K562 (cell line): Measurements from ENCODE around the gene AHSG. TPM values are rescaled to one million over a fixed set of nuclear protein-coding genes. Genes with fewer than 3 reads are reported as not detected.

ENCODE experiments used
- ATAC-seq: fragments of 200-7000 bp; cut with Tn5 transposase; 3 replicates; pipeline ENCODE4 v1.9.1; 2020; ENCODE audit warnings: moderate library complexity
- BruUV-seq: library from RNA; stranded (reverse); fragments of 400-500 nt; replicated peaks from 2 replicates; lab custom pipeline; 2021; lab: Mats Ljungman, UMichigan
- CTCF ChIA-PET: fragments of 300-600 bp; formaldehyde crosslinking; extraction: SDS; loops from one replicate; lab custom pipeline; 2021; ENCODE audit warnings: low intra/inter-chr PET ratio; lab: Yijun Ruan, JAX
- POLR2A ChIA-PET: fragments of 300-600, 350-650 bp; sonication (Branson Sonifier 250); formaldehyde crosslinking; extraction: SDS; loops from one replicate; lab custom pipeline; 2021; ENCODE audit warnings: antibody characterized with exemption, inconsistent platforms; lab: Yijun Ruan, JAX
- DNase-seq, 4 experiments: peaks; one replicate each; pipeline versions ENCODE4 v3.0.0 to v3.0.0-alpha.2; 2011 to 2018; ENCODE audit warnings: low spot score in 3 of 4, mixed read lengths in 3 of 4; ENCODE audit errors: extremely low read depth in 1 of 4
- FAIRE-seq: peaks from 2 replicates; lab custom pipeline; 2011; peaks lifted over from hg19 to GRCh38; lab: Jason Lieb, UNC
- H2AFZ ChIP-seq: 2 replicates; pipeline ENCODE4 v1.6.0; 2011; ENCODE audit warnings: low read depth, low read length, control low read depth, inconsistent platforms
- H3K27ac ChIP-seq: fragments of 200-600 bp; 3 replicates; pipeline ENCODE4 v1.8.0; 2011; ENCODE audit warnings: low read depth, mild to moderate bottlenecking, control low read depth, inconsistent platforms, low read length, moderate library complexity, mixed read lengths; ENCODE audit errors: extremely low read depth
- H3K27me3 ChIP-seq, 2 experiments: fragments of 300-600 bp in 1 of 2; 2 replicates in 1 of 2; 3 replicates in 1 of 2; pipeline versions ENCODE4 v1.6.0 to v1.8.0; 2011; ENCODE audit warnings: inconsistent platforms in 2 of 2, low read length in 2 of 2, mild to moderate bottlenecking in 1 of 2, mixed read lengths in 1 of 2, moderate library complexity in 1 of 2; ENCODE audit not compliant: control insufficient read depth in 2 of 2, insufficient read depth in 2 of 2
- H3K36me3 ChIP-seq: fragments of 300-600 bp; 3 replicates; pipeline ENCODE4 v1.8.0; 2011; ENCODE audit warnings: mild to moderate bottlenecking, low read length, inconsistent platforms; ENCODE audit not compliant: control insufficient read depth, insufficient read depth
- H3K4me1 ChIP-seq, 2 experiments: fragments of 200-600 bp in 1 of 2; replicated peaks in 1 of 2; 2 replicates in 1 of 2; 3 replicates in 1 of 2; pipeline versions ENCODE4 v1.5.1 to v1.8.0; 2011; ENCODE audit warnings: inconsistent platforms in 2 of 2, low read length in 2 of 2, mild to moderate bottlenecking in 1 of 2, mixed read lengths in 1 of 2, moderate library complexity in 1 of 2; ENCODE audit not compliant: control insufficient read depth in 2 of 2, insufficient read depth in 2 of 2
- H3K4me2 ChIP-seq: 2 replicates; pipeline ENCODE4 v1.6.1; 2011; ENCODE audit warnings: low read length, control low read depth, inconsistent platforms, mixed read lengths; ENCODE audit not compliant: insufficient read depth
- H3K4me3 ChIP-seq: fragments of 200-600 bp; sonication (generic), shearing (Covaris generic); 2 replicates; pipeline ENCODE4 v1.5.1; 2016; ENCODE audit warnings: control low read depth, inconsistent platforms
- H3K79me2 ChIP-seq: fragments of 200-600 bp; 3 replicates; pipeline ENCODE4 v1.8.0; 2011; ENCODE audit warnings: low read length, inconsistent platforms; ENCODE audit not compliant: control insufficient read depth, insufficient read depth
- H3K9ac ChIP-seq, 2 experiments: 2 replicates each; pipeline versions ENCODE4 v1.6.0 to v1.6.1; 2011; ENCODE audit warnings: low read depth in 2 of 2, low read length in 2 of 2, control low read depth in 1 of 2, inconsistent platforms in 1 of 2, mild to moderate bottlenecking in 1 of 2, mixed read lengths in 1 of 2; ENCODE audit not compliant: insufficient read depth in 1 of 2
- H3K9me1 ChIP-seq: one replicate; pipeline ENCODE4 v1.6.0; 2011; ENCODE audit warnings: inconsistent platforms, mild to moderate bottlenecking, low read length, moderate library complexity; ENCODE audit not compliant: control insufficient read depth, insufficient read depth
- H3K9me3 ChIP-seq: replicated peaks from 2 replicates; pipeline ENCODE4 v1.5.1; 2011; ENCODE audit warnings: low read depth, low read length, inconsistent platforms; ENCODE audit not compliant: control insufficient read depth, insufficient read depth
- H4K20me1 ChIP-seq: replicated peaks from 2 replicates; pipeline ENCODE4 v1.6.1; 2011; ENCODE audit warnings: low read length, inconsistent platforms, mixed read lengths; ENCODE audit not compliant: control insufficient read depth, insufficient read depth
- CREB3L1 ChIP-seq: fragments of 450-650 bp; IDR thresholded peaks from 2 replicates; pipeline ENCODE4 v1.6.1; 2014; ENCODE audit warnings: low read depth, mild to moderate bottlenecking, moderate library complexity, borderline replicate concordance
- E2F1 ChIP-seq: sonication (generic); formaldehyde crosslinking; IDR thresholded peaks from 2 replicates; pipeline ENCODE4 v1.8.1; 2023; ENCODE audit warnings: mild to moderate bottlenecking, missing genetic modification reagents, moderate library complexity
- HDGF ChIP-seq: fragments of 450-650 bp; IDR thresholded peaks from 2 replicates; pipeline ENCODE4 v1.6.1; 2016
- NFATC3 ChIP-seq: fragments of 450-650 bp; IDR thresholded peaks from 2 replicates; pipeline ENCODE4 v1.6.1; 2017; ENCODE audit warnings: mild to moderate bottlenecking
- NFXL1 ChIP-seq: fragments of 450-650 bp; formaldehyde crosslinking; IDR thresholded peaks from 2 replicates; pipeline ENCODE4 v1.4.0; 2021; ENCODE audit warnings: mild to moderate bottlenecking
- SLC30A9 ChIP-seq: fragments of 250-450 bp; sonication (Bioruptor Pico); IDR thresholded peaks from 2 replicates; pipeline ENCODE4 v1.8.0; 2022; ENCODE audit warnings: mild to moderate bottlenecking, moderate library complexity
- STAG1 ChIP-seq: sonication (generic); formaldehyde crosslinking; IDR thresholded peaks from 2 replicates; pipeline ENCODE4 v1.5.0; 2020; ENCODE audit warnings: missing genetic modification reagents, borderline replicate concordance
- ZEB2 ChIP-seq: fragments of 450-650 bp; IDR thresholded peaks from 2 replicates; pipeline ENCODE4 v1.6.1; 2016
- ZNF140 ChIP-seq: fragments of 250-450 bp; sonication (Bioruptor Pico); IDR thresholded peaks from 2 replicates; pipeline ENCODE4 v1.8.0; 2021; ENCODE audit warnings: moderate library complexity, mild to moderate bottlenecking, inconsistent platforms
- ZNF277 ChIP-seq: fragments of 250-450 bp; sonication (Bioruptor Pico); IDR thresholded peaks from 2 replicates; pipeline ENCODE4 v1.8.0; 2022; ENCODE audit warnings: inconsistent platforms, mild to moderate bottlenecking, moderate library complexity, borderline replicate concordance
- ZNF398 ChIP-seq: fragments of 250-450 bp; sonication (Bioruptor Pico); IDR thresholded peaks from 2 replicates; pipeline ENCODE4 v1.8.0; 2021; ENCODE audit warnings: moderate library complexity, mild to moderate bottlenecking, inconsistent platforms
- ZNF41 ChIP-seq: fragments of 250-450 bp; sonication (Bioruptor Pico); conservative IDR thresholded peaks from 2 replicates; pipeline ENCODE4 v1.4.0; 2020; ENCODE audit warnings: mild to moderate bottlenecking
- ZNF436 ChIP-seq: fragments of 250-450, 450-650 bp; sonication (Bioruptor Pico); formaldehyde crosslinking; IDR thresholded peaks from 2 replicates; pipeline ENCODE4 v1.7.0; 2020; ENCODE audit warnings: mild to moderate bottlenecking
- ZNF518B ChIP-seq: fragments of 250-450 bp; sonication (Bioruptor Pico); IDR thresholded peaks from 2 replicates; pipeline ENCODE4 v1.5.0; 2021; ENCODE audit warnings: mild to moderate bottlenecking, moderate library complexity
- WGBS: fragments of 100-300 bp; shearing (Covaris generic); methylation state at CpG from one replicate; pipeline ENCODE4 v1.1.6; 2016; ENCODE audit warnings: low coverage, mixed read lengths; ENCODE audit not compliant: insufficient coverage; ENCODE audit errors: missing lambda C conversion rate; 5-methylcytosine and 5-hydroxymethylcytosine counted together
- in situ Hi-C: fragments of 300-500 bp; cut with MboI; formaldehyde crosslinking; loops from 4 replicates; pipeline ENCODE4 v1.15.0; 2018; ENCODE audit warnings: inconsistent platforms, mixed read lengths
- intact Hi-C: fragments of 100-400 bp; cut with micrococcal nuclease; formaldehyde crosslinking; loops from 2 replicates; pipeline ENCODE4 v1.14.2; 2022
- polyA plus RNA-seq, 8 experiments: library from polyadenylated mRNA; depleted of rRNA in 4 of 8; stranded (reverse) in 5 of 8; unstranded in 3 of 8; fragments of >200 nt; fragmentation: Nextera tagmentation in 2 of 8; fragmentation: Illumina TruSeq in 1 of 8; extraction: Ambion mirVana in 2 of 8; extraction: Trizol in 1 of 8; gene quantifications; 2 replicates each; pipeline versions ENCODE4 v1.2.1 to v1.2.3, GENCODE V29; 2011 to 2014; ENCODE audit warnings: inconsistent platforms in 1 of 8, missing spikeins in 1 of 8
- total RNA-seq, 7 experiments: library from RNA; depleted of rRNA in 6 of 7; stranded (reverse); fragments of >200 nt in 6 of 7; fragmentation: Illumina TruSeq in 2 of 7; extraction: Trizol in 2 of 7; gene quantifications; 2 replicates each; pipeline versions ENCODE4 v1.2.1 to v1.2.3, GENCODE V29; 2011 to 2021; ENCODE audit warnings: low replicate concordance in 1 of 7

Gene AHSG
- total and polyA plus RNA-seq, 9 of the 15 experiments (the other 6 are each of a cell fraction or from before 2014, with no cell fraction given) = 0.69 TPM; not detected in 8

- no peak for FAIRE-seq
- H3K27ac ChIP-seq = no peak overlapping the region
- BruUV-seq = no TSS peak
- TF ChIP-seq ZNF398 (no peak), SLC30A9 (CRISPR knock-in tag) (no peak), NFATC3 (no peak), ZNF140 (CRISPR knock-in tag) (no peak), ZNF277 (CRISPR knock-in tag) (no peak), CREB3L1 (no peak), HDGF (no peak), ZEB2 (no peak), ZNF518B (CRISPR knock-in tag) (no peak), E2F1 (CRISPR knock-in tag) (no peak), NFXL1 (CRISPR knock-in tag) (no peak), STAG1 (no peak), ZNF41 (no peak), ZNF436 (no peak)
These were observed 33.2 kb downstream of the AHSG start for GRCh38 chr3:186646106-186646505.

More at GRCh38 chr3:186646106-186646505, 33.2 kb downstream of the AHSG start:
- ChIA-PET POLR2A (no interaction called here), CTCF (no interaction called here)
- 26% methylated on average over 4 of the region's 4 CpGs for WGBS
- peaks cover 8 to 18% of the 10 kb centered on the region in 2 experiments; a peak in 3 of 5 replicates for H3K27me3 ChIP-seq
- H3K36me3 ChIP-seq = no peaks in the 10 kb centered on the region
- no peak overlapping the region for H3K4me2 ChIP-seq
- intact Hi-C loops (no loop called here), in situ Hi-C loops (no loop called here)
- H3K9ac ChIP-seq = no peak overlapping the region
- no peaks in the 10 kb centered on the region for H3K9me3 ChIP-seq
- H2AFZ ChIP-seq = no peak overlapping the region
- no peaks in the 10 kb centered on the region for H3K9me1 ChIP-seq
- ATAC-seq = no peak
- no peak overlapping the region for H3K4me3 ChIP-seq
- no peaks in the 10 kb centered on the region for H3K79me2 ChIP-seq
- DNase-seq = no peak
- H4K20me1 ChIP-seq = no peaks in the 10 kb centered on the region
- H3K4me1 ChIP-seq = peaks cover 0 to 7% of the 10 kb centered on the region in 2 experiments; a peak in 2 of 5 replicates
